HepG2 (cell line): ENCODE measurements around the gene LEPROT. TPM values are rescaled to one million over a fixed set of nuclear protein-coding genes. Genes with fewer than 3 reads are reported as not detected.
A peak's percentile ranks its signal among the peaks of the same experiment; 100 is the strongest.

ENCODE experiments used
- BRF2 ChIP-seq: sonication (generic); formaldehyde crosslinking; IDR thresholded peaks from 2 replicates; pipeline ENCODE4 v1.8.1; 2022; ENCODE audit warnings: mild to moderate bottlenecking, missing genetic modification reagents
- FOXA1 ChIP-seq, 2 experiments: fragments of 450-650 bp in 1 of 2; sonication (generic) in 1 of 2; formaldehyde crosslinking in 1 of 2; IDR thresholded peaks; 2 replicates each; pipeline versions ENCODE4 v1.4.0 to v1.6.1; 2016 to 2020; ENCODE audit warnings: missing genetic modification reagents in 1 of 2
- JUN ChIP-seq: sonication (generic); formaldehyde crosslinking; IDR thresholded peaks from 2 replicates; pipeline ENCODE4 v1.4.0; 2020; ENCODE audit warnings: mild to moderate bottlenecking, missing genetic modification reagents
- MEF2D ChIP-seq: sonication (generic); formaldehyde crosslinking; IDR thresholded peaks from 2 replicates; pipeline ENCODE4 v1.5.1; 2020; ENCODE audit warnings: mild to moderate bottlenecking, missing genetic modification reagents
- RFX5 ChIP-seq: IDR thresholded peaks from 2 replicates; pipeline ENCODE4 v1.6.1; 2011; ENCODE audit warnings: low read depth, low read length, improper control_type of control experiment
- RFXANK ChIP-seq: IDR thresholded peaks from 2 replicates; pipeline ENCODE4 v1.6.1; 2016
- ZNF552 ChIP-seq: sonication (generic); formaldehyde crosslinking; IDR thresholded peaks from 2 replicates; pipeline ENCODE4 v1.9.0; 2022; ENCODE audit warnings: missing genetic modification reagents, mild to moderate bottlenecking, borderline replicate concordance
- ZXDC ChIP-seq: sonication (generic); formaldehyde crosslinking; IDR thresholded peaks from 2 replicates; pipeline ENCODE4 v1.5.0; 2020; ENCODE audit warnings: mild to moderate bottlenecking, missing genetic modification reagents
- polyA plus RNA-seq, 8 experiments: library from polyadenylated mRNA; depleted of rRNA in 3 of 8; stranded (reverse) in 7 of 8; unstranded in 1 of 8; fragments of >200 nt; fragmentation: Illumina TruSeq in 4 of 8; extraction: Trizol in 4 of 8; gene quantifications; 2 replicates each; pipeline versions ENCODE4 v1.2.1 to v1.2.3, GENCODE V29; 2011 to 2016; ENCODE audit warnings: low read depth in 4 of 8, missing spikeins in 1 of 8, mixed read lengths in 1 of 8; ENCODE audit not compliant: insufficient read depth in 1 of 8
- small RNA-seq, 3 experiments: library from RNA; depleted of rRNA; stranded (forward); fragments of <200 nt; gene quantifications; one replicate each; pipeline ENCODE3, GENCODE V24; 2012; ENCODE audit warnings: low read depth in 2 of 3, low replicate concordance in 1 of 3; ENCODE audit not compliant: insufficient read length in 3 of 3, insufficient read depth in 2 of 3
- total RNA-seq, 5 experiments: library from RNA; depleted of rRNA; stranded (reverse); fragments of >200 nt; fragmentation: Illumina TruSeq; extraction: Trizol; gene quantifications; 2 replicates each; pipeline ENCODE4 v1.2.3, GENCODE V29; 2016; ENCODE audit warnings: low read depth in 1 of 5
- TF ChIP-seq, protein P1 (sequence below): sonication (generic); formaldehyde crosslinking; IDR thresholded peaks from 2 replicates; pipeline ENCODE4 v1.5.0; 2020; ENCODE audit warnings: mild to moderate bottlenecking, missing genetic modification reagents, borderline replicate concordance

LEPROT gene
- total and polyA plus RNA-seq, 2 of the 13 experiments (the other 11 are each of a cell fraction or from before 2014, with no cell fraction given): 36.8 to 51.4 TPM

DNA sequence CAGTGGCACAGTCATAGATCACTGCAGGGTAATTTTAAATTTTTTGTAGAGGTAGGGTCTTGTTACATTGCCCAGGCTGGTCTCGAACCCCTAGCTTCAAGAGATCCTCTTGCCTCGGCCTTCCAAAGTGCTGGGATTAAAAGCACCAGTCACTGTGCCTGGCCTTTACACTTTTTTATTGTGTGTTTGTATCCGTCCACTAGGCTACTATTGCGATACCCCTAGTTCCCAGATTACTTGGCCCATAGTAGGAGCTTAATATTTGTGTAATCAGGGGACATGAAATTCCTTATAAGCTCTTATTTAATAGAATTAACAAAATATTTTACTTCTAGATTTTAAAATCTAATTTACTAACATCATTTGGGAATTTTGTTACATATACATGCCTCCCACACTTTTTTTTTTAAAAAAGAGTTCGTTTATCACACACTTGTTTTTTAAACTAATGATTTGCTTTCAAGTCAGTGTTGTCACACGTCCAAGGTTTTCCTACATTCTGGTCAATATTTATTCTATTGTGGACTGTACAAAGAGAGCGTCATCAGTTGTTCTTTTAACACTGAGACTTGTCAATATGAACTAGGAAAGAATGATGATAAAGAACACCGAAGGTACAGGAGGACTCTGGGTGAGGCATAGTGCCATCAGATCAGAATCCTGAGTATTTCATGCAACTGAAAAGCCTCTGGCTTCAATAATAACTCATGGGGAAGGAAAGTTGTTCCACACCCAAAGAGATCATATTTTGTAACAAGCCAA, 63.7 kb downstream of the LEPROT start (continued):
- TF ChIP-seq ZNF552 (no peak), BRF2 (CRISPR knock-in tag) (no peak), RFX5 (peak; percentile 70; the same call in 1 of the 2 replicates), FOXA1 (IDR thresholded peaks at IDR 0.05) (peak; percentile 90), FOXA1 (CRISPR knock-in tag; IDR thresholded peaks at IDR 0.05) (peak; percentile 77), ZXDC (CRISPR knock-in tag) (no peak), RFXANK (CRISPR knock-in tag) (no peak), JUN (CRISPR knock-in tag) (0 out of 2 replicates have a peak, but pooled peaks have one; percentile 53), MEF2D (peak; percentile 69; the same call in 1 of the 2 replicates)
- TF ChIP-seq, protein P1, sequence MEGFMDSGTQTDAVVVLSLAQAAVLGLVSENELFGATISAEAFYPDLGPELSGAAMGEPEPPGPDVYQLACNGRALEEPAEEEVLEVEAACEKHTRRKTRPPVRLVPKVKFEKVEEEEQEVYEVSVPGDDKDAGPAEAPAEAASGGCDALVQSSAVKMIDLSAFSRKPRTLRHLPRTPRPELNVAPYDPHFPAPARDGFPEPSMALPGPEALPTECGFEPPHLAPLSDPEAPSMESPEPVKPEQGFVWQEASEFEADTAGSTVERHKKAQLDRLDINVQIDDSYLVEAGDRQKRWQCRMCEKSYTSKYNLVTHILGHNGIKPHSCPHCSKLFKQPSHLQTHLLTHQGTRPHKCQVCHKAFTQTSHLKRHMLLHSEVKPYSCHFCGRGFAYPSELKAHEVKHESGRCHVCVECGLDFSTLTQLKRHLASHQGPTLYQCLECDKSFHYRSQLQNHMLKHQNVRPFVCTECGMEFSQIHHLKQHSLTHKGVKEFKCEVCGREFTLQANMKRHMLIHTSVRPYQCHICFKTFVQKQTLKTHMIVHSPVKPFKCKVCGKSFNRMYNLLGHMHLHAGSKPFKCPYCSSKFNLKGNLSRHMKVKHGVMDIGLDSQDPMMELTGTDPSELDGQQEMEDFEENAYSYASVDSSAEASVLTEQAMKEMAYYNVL (CRISPR knock-in tag): peak; percentile 51; the same call in 1 of the 2 replicates

Small RNA genes lying within 50 kb of the gene (small RNA-seq; reads per million reads assigned to genes)
- gene RNU2-15P: 0 to 0.20 (median 0) reads per million in 3 experiments

Other genes with a start within 250 kb of the LEPROT start
- 0.80 and 1.0 TPM in 2 replicates for gene DNAJC6, start 111.1 kb upstream of the LEPROT start, total RNA-seq (2016; rRNA removed; fragmentation: Illumina TruSeq; extraction: Trizol)
- 1.6 and 1.7 TPM in 2 replicates for gene DNAJC6, start 111.1 kb upstream of the LEPROT start, polyA plus RNA-seq (2011; rRNA removed)
- 0.60 and 0.73 TPM in 2 replicates for gene LEPR, start within 50 bp of the LEPROT start, total RNA-seq (2016; rRNA removed; fragmentation: Illumina TruSeq; extraction: Trizol)
- 1.4 and 1.7 TPM in 2 replicates for gene LEPR, start within 50 bp of the LEPROT start, polyA plus RNA-seq (2011; rRNA removed)